H1 (cell line): ENCODE data around the gene CBR3.

Source experiments
- BRCA1 ChIP-seq: IDR thresholded peaks from 2 replicates; pipeline ENCODE4 v1.6.1; 2012; ENCODE audit warnings: low read depth, low read length, improper control_type of control experiment
- CTCF ChIP-seq, 3 experiments: IDR thresholded peaks; 1 replicate in 2 of 3; 2 replicates in 1 of 3; pipeline versions ENCODE4 v1.5.1 to v1.6.1; 2011; ENCODE audit warnings: low read length in 3 of 3, mild to moderate bottlenecking in 3 of 3, inconsistent platforms in 2 of 3, low read depth in 1 of 3, moderate library complexity in 1 of 3; ENCODE audit not compliant: insufficient read depth in 1 of 3; ENCODE audit errors: control extremely low read depth in 1 of 3
- GTF2F1 ChIP-seq: IDR thresholded peaks from 2 replicates; pipeline ENCODE4 v1.6.1; 2012; ENCODE audit warnings: low read depth, low read length, improper control_type of control experiment, borderline replicate concordance
- POLR2A ChIP-seq, 2 experiments: IDR thresholded peaks; 1 replicate in 1 of 2; 2 replicates in 1 of 2; pipeline ENCODE4 v1.6.1; 2011; ENCODE audit warnings: low read depth in 2 of 2, low read length in 2 of 2, mild to moderate bottlenecking in 2 of 2; ENCODE audit errors: control extremely low read depth in 1 of 2

GRCh38 chr21:36117286-36117741 is 17.6 kb upstream of the CBR3 start:
- TF ChIP-seq BRCA1 (no peak), GTF2F1 (no peak), POLR2A (IDR thresholded peaks at IDR 0.05; ENCODE audit: control extremely low read depth in 1 of 2, low read depth in 2 of 2, low read length in 2 of 2) (no peak), CTCF (IDR thresholded peaks at IDR 0.05; ENCODE audit: control extremely low read depth in 1 of 3, insufficient read depth in 1 of 3, low read depth in 1 of 3, low read length in 3 of 3) (no peak)
